Right ventricle myocardium superior (tissue), 1 donor: ENCODE data around the gene SPACA5B. TPM values are rescaled to one million over a fixed set of nuclear protein-coding genes. Genes with fewer than 3 reads are reported as not detected.
"Not testable (repeated sequence)": the region's sequence is repeated elsewhere in the genome, so short reads cannot be mapped to it uniquely, and the experiment has no call there.

Source experiments
- ATAC-seq: fragments of 200-7000 bp; cut with Tn5 transposase; one replicate; pipeline ENCODE4 v1.9.1; 2020; ENCODE audit warnings: mild to moderate bottlenecking; ENCODE audit not compliant: poor library complexity
- DNase-seq: peaks from one replicate; pipeline ENCODE4 v3.0.0-alpha.2; 2020
- intact Hi-C: fragments of 100-400 bp; cut with DNase I; formaldehyde crosslinking; loops from one replicate; pipeline ENCODE4 v1.11.2; 2022
- total RNA-seq: library from RNA; stranded (reverse); fragmentation: NEBNext Ultra II Directional; extraction: Animal tissue kit (Norgen Biotek cat#: 25700); gene quantifications from one replicate; pipeline ENCODE4 v1.2.1, GENCODE V29; 2021
- donor health status: DM: no; HTN: yes; CAD: no; lungs with severe emphysema.

SPACA5B gene
- total RNA-seq, 1 donor from 2014 or later, result not detected

GRCh38 chrX:48180811-48181210 lies 50.4 kb downstream of the SPACA5B start:
- ATAC-seq (no peak), DNase-seq (no peak)
- intact Hi-C loops, result no loop called here

DNA sequence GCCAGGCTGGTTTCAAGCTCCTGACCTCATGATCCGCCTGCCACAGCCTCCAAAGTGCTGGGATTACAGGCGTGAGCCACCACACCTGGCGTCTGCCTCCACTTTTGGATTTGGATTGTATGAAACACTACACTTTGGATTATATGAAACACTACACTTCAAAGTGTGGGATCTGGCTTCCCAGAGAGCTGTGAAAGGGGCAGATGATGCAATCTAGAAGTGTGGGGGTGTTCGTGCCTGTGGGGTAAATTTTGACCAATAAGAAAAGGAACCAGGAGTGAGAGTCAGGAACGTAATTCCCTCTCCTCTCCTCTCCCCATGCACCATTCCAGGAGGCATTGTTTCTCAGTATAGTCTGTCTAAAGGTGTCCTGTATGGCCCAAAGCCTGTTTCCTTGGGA lies 51.5 kb downstream of the SPACA5B start:
- DNase-seq, ATAC-seq, intact Hi-C loops: not testable (repeated sequence)

Other genes starting within 250 kb of the SPACA5B start
- gene ZNF182, start 126.6 kb upstream of the SPACA5B start, total RNA-seq, result 3.1 TPM
- not detected for gene SPACA5, start 123.6 kb upstream of the SPACA5B start, total RNA-seq
- gene ZNF630, start 59.0 kb upstream of the SPACA5B start, total RNA-seq, result 2.9 TPM
- gene SSX5, start 66.2 kb downstream of the SPACA5B start, total RNA-seq, result not detected
- not detected for gene SSX1, start 124.8 kb downstream of the SPACA5B start, total RNA-seq
- not detected for gene SSX3, start 226.1 kb downstream of the SPACA5B start, total RNA-seq